ENCODE results near the gene ATXN7L2.

Gene ATXN7L2

DNA sequence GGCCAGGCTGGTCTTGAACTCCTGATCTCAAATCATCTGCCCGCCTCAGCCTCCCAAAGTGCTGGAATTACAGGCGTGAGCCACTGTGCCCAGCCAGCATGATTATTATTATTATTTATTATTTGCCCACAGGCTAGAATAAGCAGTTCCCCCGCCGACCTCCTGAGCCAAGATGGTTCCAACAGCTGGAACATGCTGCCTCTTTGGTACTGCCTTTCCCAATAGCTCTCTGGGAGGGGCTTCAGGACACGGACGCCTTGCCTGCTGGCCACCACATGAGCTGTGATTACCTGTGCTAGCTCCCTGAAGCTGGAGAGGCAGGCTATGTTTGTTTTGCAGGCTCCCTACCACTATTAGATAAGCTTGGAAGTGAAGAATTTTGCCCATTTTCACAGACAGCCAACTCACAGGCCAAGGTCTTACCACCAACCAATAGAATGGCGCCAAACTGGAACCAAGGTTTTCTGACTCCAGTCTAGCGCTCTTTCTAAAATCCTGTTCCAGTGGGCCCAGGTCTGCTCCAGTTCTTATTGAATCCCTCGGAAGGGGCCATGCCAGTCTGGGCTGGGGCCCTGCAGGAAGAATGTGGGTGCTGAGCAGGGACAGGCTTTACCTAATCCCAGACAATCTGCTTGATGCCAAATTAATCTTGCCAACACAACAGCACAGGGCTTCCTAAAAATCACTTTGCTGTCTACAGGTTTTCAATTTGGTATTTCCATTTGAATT, 53.9 kb downstream of the ATXN7L2 start:
- no peak for ATAC-seq
- TF ChIP-seq, protein P1, sequence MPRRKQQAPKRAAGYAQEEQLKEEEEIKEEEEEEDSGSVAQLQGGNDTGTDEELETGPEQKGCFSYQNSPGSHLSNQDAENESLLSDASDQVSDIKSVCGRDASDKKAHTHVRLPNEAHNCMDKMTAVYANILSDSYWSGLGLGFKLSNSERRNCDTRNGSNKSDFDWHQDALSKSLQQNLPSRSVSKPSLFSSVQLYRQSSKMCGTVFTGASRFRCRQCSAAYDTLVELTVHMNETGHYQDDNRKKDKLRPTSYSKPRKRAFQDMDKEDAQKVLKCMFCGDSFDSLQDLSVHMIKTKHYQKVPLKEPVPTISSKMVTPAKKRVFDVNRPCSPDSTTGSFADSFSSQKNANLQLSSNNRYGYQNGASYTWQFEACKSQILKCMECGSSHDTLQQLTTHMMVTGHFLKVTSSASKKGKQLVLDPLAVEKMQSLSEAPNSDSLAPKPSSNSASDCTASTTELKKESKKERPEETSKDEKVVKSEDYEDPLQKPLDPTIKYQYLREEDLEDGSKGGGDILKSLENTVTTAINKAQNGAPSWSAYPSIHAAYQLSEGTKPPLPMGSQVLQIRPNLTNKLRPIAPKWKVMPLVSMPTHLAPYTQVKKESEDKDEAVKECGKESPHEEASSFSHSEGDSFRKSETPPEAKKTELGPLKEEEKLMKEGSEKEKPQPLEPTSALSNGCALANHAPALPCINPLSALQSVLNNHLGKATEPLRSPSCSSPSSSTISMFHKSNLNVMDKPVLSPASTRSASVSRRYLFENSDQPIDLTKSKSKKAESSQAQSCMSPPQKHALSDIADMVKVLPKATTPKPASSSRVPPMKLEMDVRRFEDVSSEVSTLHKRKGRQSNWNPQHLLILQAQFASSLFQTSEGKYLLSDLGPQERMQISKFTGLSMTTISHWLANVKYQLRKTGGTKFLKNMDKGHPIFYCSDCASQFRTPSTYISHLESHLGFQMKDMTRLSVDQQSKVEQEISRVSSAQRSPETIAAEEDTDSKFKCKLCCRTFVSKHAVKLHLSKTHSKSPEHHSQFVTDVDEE (CRISPR knock-in tag; IDR thresholded peaks at IDR 0.05), result no peak
- TF ChIP-seq ZNF8 (CRISPR knock-in tag; IDR thresholded peaks at IDR 0.05), result no peak
- TF ChIP-seq SNAI2 (CRISPR knock-in tag; IDR thresholded peaks at IDR 0.05), result no peak
- no peak for TF ChIP-seq ZFP3 (CRISPR knock-in tag; IDR thresholded peaks at IDR 0.05)
- TF ChIP-seq ZFP30 (CRISPR knock-in tag; IDR thresholded peaks at IDR 0.05), result no peak
- TF ChIP-seq, protein P2, sequence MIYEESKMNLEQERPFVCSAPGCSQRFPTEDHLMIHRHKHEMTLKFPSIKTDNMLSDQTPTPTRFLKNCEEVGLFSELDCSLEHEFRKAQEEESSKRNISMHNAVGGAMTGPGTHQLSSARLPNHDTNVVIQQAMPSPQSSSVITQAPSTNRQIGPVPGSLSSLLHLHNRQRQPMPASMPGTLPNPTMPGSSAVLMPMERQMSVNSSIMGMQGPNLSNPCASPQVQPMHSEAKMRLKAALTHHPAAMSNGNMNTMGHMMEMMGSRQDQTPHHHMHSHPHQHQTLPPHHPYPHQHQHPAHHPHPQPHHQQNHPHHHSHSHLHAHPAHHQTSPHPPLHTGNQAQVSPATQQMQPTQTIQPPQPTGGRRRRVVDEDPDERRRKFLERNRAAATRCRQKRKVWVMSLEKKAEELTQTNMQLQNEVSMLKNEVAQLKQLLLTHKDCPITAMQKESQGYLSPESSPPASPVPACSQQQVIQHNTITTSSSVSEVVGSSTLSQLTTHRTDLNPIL (CRISPR knock-in tag; IDR thresholded peaks at IDR 0.05; ENCODE audit: low read depth), result no peak
- TF ChIP-seq BACH2 (CRISPR knock-in tag; IDR thresholded peaks at IDR 0.05; ENCODE audit: borderline replicate concordance), result no peak

DNA sequence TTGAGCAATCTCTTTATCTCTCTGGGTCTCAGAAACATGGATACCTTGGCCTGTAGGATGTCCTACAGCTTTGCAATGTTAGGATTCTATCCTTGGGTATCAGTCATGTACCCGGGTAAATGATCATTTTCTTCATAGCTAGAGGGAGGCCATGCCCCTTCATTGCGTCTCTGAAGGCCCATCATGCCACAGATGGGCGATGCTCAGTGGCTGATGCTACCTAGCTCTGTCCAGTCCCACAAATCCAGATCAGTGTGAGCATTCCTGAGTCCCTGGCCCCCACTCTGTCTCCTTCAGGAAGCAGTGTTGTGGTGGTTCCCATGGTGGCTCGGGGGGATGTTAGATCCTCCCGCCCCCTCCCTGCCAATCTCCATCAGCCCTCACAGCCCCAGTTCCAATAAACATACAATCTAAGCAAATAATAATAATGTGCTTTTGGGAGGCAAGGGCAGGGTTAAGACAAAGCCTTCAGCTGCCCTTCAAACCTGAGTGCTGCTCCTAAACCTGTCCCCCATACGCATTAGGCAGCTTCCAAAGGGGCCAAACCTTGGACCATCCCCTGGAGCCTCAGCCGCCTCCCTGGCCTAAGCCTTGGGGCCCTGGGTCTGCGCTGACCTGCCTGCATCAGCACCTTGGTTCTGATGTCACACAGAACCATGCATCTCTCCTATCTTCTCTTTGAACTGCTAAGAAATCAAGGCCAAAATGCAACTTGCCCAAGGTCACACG, 55.3 kb downstream of the ATXN7L2 start:
- TF ChIP-seq ARNTL (CRISPR knock-in tag; IDR thresholded peaks at IDR 0.05; ENCODE audit: borderline replicate concordance, low read depth) (no peak), ZC3H10 (CRISPR knock-in tag; IDR thresholded peaks at IDR 0.05) (no peak), RARB (CRISPR knock-in tag; IDR thresholded peaks at IDR 0.05) (no peak), TOX (CRISPR knock-in tag; IDR thresholded peaks at IDR 0.05; ENCODE audit: borderline replicate concordance) (no peak), ESRRG (CRISPR knock-in tag; IDR thresholded peaks at IDR 0.05) (no peak), OSR1 (CRISPR knock-in tag; IDR thresholded peaks at IDR 0.05) (no peak), PPARA (CRISPR knock-in tag; IDR thresholded peaks at IDR 0.05; ENCODE audit: borderline replicate concordance) (no peak), SNAI2 (CRISPR knock-in tag; IDR thresholded peaks at IDR 0.05) (no peak), ISL1 (CRISPR knock-in tag; IDR thresholded peaks at IDR 0.05) (no peak), ZNF565 (CRISPR knock-in tag; conservative IDR thresholded peaks at IDR 0.05; ENCODE audit: low read depth) (no peak), GLIS3 (CRISPR knock-in tag; IDR thresholded peaks at IDR 0.05) (no peak), ZFP3 (CRISPR knock-in tag; IDR thresholded peaks at IDR 0.05) (no peak), BACH2 (CRISPR knock-in tag; IDR thresholded peaks at IDR 0.05; ENCODE audit: borderline replicate concordance) (no peak), TCF4 (CRISPR knock-in tag; IDR thresholded peaks at IDR 0.05; ENCODE audit: borderline replicate concordance) (no peak)
- TF ChIP-seq, protein P1 (CRISPR knock-in tag; IDR thresholded peaks at IDR 0.05), result no peak
- TF ChIP-seq, protein P3, sequence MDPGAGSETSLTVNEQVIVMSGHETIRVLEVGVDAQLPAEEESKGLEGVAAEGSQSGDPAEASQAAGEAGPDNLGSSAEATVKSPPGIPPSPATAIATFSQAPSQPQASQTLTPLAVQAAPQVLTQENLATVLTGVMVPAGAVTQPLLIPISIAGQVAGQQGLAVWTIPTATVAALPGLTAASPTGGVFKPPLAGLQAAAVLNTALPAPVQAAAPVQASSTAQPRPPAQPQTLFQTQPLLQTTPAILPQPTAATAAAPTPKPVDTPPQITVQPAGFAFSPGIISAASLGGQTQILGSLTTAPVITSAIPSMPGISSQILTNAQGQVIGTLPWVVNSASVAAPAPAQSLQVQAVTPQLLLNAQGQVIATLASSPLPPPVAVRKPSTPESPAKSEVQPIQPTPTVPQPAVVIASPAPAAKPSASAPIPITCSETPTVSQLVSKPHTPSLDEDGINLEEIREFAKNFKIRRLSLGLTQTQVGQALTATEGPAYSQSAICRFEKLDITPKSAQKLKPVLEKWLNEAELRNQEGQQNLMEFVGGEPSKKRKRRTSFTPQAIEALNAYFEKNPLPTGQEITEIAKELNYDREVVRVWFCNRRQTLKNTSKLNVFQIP (CRISPR knock-in tag; IDR thresholded peaks at IDR 0.05; ENCODE audit: borderline replicate concordance, low read depth), result no peak
- TF ChIP-seq, protein P4, sequence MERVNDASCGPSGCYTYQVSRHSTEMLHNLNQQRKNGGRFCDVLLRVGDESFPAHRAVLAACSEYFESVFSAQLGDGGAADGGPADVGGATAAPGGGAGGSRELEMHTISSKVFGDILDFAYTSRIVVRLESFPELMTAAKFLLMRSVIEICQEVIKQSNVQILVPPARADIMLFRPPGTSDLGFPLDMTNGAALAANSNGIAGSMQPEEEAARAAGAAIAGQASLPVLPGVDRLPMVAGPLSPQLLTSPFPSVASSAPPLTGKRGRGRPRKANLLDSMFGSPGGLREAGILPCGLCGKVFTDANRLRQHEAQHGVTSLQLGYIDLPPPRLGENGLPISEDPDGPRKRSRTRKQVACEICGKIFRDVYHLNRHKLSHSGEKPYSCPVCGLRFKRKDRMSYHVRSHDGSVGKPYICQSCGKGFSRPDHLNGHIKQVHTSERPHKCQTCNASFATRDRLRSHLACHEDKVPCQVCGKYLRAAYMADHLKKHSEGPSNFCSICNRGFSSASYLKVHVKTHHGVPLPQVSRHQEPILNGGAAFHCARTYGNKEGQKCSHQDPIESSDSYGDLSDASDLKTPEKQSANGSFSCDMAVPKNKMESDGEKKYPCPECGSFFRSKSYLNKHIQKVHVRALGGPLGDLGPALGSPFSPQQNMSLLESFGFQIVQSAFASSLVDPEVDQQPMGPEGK (CRISPR knock-in tag; IDR thresholded peaks at IDR 0.05; ENCODE audit: borderline replicate concordance), result no peak
- TF ChIP-seq, protein P5, sequence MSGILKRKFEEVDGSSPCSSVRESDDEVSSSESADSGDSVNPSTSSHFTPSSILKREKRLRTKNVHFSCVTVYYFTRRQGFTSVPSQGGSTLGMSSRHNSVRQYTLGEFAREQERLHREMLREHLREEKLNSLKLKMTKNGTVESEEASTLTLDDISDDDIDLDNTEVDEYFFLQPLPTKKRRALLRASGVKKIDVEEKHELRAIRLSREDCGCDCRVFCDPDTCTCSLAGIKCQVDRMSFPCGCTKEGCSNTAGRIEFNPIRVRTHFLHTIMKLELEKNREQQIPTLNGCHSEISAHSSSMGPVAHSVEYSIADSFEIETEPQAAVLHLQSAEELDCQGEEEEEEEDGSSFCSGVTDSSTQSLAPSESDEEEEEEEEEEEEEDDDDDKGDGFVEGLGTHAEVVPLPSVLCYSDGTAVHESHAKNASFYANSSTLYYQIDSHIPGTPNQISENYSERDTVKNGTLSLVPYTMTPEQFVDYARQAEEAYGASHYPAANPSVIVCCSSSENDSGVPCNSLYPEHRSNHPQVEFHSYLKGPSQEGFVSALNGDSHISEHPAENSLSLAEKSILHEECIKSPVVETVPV (CRISPR knock-in tag; IDR thresholded peaks at IDR 0.05), result no peak
- ATAC-seq, result no peak

Measured in SK-N-SH treated with all-trans-retinoic acid at 6 μM for 48 hours (cell line).